ENCODE data around the gene PARP8.
"Not testable (repeated sequence)": the region's sequence is repeated elsewhere in the genome, so short reads cannot be mapped to it uniquely, and the experiment has no call there.

Gene PARP8

DNA sequence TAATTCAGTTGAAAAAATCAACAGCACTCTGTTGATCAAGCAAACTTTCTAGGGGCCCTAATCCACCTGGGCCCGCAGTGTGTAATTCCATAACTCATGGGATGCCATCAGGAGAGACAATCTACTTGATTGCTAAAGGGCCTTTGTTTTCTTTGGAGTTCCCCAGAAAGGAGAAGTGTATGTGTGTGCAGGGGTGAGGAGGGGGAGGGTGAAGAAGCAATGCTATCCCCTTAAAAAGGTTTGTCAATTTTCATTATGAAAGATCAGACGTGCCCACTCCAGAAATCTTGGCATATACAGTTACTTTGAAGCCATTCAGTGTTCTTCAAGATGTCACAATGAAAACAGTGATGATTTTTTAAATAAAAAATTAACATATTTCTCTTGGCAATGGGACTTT is 6.2 kb downstream of the PARP8 start:
- no peak for DNase-seq
- in situ Hi-C loops (cut with HindIII; ENCODE audit: low pct_ligation_motif_present, low pct_unique_long_range_greater_than_20kb, low sequenced_read_pairs), result no loop called here

DNA sequence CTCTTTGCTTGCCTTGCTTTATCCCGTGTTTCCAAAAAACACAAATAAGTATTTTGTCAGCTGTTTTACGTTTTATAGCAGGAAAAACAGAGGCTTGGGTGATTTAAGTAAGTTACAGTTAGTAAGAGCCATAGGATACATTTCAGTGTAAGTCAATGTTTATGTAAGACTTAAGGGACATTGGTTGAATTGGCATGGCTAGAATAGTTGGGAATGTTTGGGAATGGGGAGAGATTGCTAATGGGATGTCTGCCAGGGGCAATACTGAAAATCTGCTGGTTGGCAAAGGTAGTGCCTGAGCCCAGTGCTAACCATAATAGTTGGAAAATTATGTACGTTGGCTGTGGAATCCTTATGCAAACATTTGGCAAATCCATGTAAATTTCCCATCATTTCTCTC is 7.0 kb downstream of the PARP8 start:
- in situ Hi-C loops (cut with HindIII; ENCODE audit: low pct_ligation_motif_present, low pct_unique_long_range_greater_than_20kb, low sequenced_read_pairs); DNase-seq: not testable (repeated sequence)

DNA sequence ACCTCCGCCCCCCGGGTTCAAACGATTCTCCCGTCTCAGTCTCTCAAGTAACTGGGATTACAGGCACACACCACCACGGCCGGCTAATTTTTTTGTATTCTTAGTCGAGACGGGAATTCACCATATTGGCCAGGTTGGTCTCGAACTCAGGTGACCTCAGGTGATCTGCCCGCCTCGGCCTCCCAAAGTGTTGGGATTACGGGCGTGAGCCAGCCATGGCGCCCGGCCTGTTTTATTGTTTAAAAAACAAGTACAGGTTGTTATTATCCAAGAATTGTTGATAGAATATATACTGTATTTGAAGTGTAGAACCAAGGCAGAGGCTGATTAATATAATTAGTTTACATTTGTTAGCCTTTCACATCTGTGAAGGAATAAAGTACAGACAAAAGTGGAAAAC is 8.9 kb downstream of the PARP8 start:
- in situ Hi-C loops (cut with HindIII; ENCODE audit: low pct_ligation_motif_present, low pct_unique_long_range_greater_than_20kb, low sequenced_read_pairs), result no loop called here

DNA sequence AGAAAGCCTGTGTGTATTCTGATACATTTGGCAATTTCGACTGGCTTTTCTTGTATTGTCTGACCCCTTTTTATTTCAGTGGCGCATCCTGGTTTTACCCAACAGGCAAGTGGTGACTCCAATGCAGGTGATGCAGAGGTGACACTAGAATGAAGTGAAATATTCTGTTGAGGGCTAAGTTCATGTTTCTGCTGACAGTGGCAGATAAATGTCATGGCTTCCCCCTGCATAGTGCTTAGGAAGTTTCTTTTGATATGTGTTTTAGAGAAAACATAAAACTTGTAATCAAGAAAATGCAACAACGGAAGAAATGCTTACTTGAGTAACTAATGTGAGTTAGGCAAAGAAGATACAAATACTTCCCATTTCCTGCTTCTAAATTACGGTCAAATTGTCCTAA is 13.1 kb downstream of the PARP8 start:
- in situ Hi-C loops (cut with HindIII; ENCODE audit: low pct_ligation_motif_present, low pct_unique_long_range_greater_than_20kb, low sequenced_read_pairs); DNase-seq: not testable (repeated sequence)

More for the DNA sequence above, 8.9 kb downstream of the PARP8 start:
- DNase-seq, result no peak

DNA sequence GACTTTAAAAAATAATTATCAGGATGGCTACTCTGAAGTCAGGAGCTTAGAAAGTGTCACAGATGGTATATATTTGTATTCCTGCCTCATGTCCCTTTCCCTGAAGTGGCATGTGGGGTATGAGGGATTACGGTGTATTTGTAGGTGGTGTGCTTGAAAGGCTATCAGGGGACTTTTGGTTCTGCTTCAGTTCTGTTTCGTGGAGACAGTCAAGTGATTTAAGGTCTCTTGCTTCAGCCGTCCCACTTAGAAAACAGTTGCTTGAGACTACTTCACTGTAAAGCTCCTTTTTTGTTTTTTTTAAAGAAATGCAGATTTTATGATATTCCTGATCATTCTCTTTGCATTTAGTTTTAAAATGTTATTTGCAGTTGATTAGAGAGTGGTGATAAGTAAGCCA is 18.3 kb downstream of the PARP8 start:
- in situ Hi-C loops (cut with HindIII; ENCODE audit: low pct_ligation_motif_present, low pct_unique_long_range_greater_than_20kb, low sequenced_read_pairs), result no loop called here
- DNase-seq, result no peak

DNA sequence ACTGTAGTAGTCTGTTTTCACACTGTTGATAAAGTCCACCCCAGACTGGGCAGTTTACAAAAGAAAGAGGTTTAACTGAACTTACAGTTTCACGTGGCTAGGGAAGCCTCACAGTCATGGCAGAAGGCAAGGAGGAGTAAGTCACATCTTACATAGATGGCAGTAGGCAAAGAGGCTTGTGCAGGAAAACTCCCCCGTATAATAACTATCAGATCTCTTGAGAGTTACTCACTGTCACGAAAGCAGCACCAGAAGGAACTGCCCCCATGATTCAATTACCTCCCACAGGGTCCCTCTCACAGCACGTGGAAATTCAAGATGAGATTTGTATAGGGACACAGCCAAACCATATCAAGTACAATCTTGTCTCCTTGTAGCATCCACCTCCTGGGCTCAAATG is 21.1 kb downstream of the PARP8 start:
- no peak for DNase-seq
- in situ Hi-C loops (cut with HindIII; ENCODE audit: low pct_ligation_motif_present, low pct_unique_long_range_greater_than_20kb, low sequenced_read_pairs), result no loop called here

DNA sequence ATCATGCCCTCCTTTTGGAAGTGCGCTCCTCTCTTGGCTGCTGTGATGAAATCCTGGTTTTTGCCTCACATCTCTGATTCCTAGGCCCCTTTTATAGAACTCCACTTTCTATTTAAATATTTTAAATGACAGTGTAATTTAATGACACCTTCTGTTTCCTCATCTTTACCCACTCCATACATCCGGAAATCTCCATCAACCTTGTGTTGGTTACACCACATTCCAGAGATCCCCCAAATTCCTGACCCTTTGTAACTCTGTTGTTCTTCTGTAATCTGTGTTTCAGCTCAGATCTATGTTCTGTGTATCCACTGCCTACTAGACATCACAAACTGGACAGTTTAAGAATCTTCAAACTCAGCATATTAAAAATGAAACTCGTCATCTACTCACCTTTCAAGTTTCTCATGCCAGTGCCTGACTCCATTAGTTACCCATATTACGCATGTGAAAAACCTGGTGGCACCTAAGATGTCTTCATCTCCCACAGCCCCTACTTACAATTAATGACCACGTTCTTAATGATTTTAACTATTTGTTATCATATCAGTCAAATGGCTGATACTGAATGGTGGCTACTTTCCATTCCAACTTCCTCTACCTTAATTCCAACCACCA is 25.1 kb downstream of the PARP8 start:
- in situ Hi-C loops (cut with HindIII; ENCODE audit: low pct_ligation_motif_present, low pct_unique_long_range_greater_than_20kb, low sequenced_read_pairs), result no loop called here
- DNase-seq, result no peak

DNA sequence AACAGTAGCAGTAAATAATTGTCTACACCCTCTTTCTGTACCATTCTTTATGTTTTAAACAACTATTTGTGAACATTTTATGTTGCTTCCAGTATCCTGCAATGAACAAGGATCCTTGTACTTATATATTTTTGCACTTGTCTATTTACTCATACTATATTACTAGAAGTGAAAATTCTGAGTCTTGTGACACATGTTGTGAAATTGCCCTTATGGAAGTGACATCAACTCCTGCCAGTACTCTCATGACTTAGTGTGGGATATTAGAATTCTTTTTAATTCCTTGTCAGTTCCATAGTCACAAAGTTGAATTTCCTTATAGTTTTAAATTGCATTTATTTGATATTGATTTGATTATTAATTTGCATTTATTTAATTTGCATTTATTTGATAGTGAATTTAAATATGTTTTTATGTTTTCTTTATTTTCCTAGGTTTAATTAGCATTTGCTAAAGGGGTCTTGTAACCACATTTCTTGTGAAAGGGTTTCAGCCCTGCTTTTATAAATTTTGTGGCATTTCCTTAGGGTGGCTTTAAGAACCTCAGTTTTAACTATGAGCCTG is 27.7 kb downstream of the PARP8 start:
- no peak for DNase-seq
- in situ Hi-C loops (cut with HindIII; ENCODE audit: low pct_ligation_motif_present, low pct_unique_long_range_greater_than_20kb, low sequenced_read_pairs), result no loop called here

DNA sequence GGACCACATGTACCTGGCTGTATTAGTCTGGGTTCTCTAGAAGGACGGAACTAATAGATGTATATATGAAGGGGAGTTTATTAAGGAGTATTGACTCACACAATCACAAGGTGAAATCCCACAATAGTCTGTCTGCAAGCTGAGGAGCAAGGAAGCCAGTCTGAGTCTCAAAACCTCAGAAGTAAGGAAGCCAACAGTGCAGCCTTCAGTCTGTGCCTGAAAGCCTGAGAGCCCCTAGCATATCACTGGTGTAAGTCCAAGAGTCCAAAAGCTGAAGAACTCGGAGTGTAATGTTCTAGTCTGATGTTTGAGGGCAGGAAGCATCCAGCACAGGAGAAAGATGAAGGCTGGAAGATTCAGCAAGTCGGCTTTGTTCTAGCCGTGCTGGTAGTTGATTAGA is 28.2 kb downstream of the PARP8 start:
- DNase-seq; in situ Hi-C loops (cut with HindIII; ENCODE audit: low pct_ligation_motif_present, low pct_unique_long_range_greater_than_20kb, low sequenced_read_pairs): not testable (repeated sequence)

DNA sequence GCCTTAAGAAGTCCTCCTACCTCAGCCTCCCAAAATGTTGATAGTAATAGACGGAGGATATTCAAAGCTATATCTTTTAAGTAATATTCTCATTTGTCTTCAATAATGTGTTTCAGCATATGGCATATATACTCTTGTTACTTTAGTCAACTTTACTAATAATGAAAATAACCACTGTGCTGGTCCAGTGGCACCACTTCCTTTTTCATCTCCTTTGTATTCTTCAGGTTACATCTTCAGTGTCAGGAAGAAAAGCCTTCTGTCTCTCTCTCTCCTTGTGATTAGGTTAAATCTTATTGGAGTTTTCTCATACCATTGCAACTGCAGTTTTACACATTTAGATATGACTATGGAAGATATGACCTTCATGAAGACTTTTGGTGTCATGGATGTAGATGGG is 31.3 kb downstream of the PARP8 start:
- DNase-seq, result no peak
- in situ Hi-C loops (cut with HindIII; ENCODE audit: low pct_ligation_motif_present, low pct_unique_long_range_greater_than_20kb, low sequenced_read_pairs), result no loop called here

DNA sequence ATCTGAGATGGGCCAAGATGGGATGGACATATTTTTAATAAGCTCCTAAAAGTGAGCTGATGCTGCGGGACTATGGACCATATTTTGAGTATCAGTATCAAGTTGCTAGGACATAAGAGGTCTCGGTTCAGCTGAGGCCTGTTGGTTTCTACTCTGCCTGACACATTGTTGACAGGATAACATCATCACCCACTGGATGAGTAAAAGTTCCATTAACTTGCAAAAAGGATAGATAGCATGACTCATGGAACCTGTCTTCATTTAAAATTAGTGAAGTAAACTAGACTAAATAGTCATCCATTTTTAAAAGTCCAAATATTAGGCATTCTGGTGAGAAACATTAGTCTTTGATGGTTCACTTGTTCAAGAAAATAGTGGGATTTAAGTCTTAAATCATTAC is 33.3 kb downstream of the PARP8 start:
- in situ Hi-C loops (cut with HindIII; ENCODE audit: low pct_ligation_motif_present, low pct_unique_long_range_greater_than_20kb, low sequenced_read_pairs), result no loop called here
- DNase-seq, result no peak

DNA sequence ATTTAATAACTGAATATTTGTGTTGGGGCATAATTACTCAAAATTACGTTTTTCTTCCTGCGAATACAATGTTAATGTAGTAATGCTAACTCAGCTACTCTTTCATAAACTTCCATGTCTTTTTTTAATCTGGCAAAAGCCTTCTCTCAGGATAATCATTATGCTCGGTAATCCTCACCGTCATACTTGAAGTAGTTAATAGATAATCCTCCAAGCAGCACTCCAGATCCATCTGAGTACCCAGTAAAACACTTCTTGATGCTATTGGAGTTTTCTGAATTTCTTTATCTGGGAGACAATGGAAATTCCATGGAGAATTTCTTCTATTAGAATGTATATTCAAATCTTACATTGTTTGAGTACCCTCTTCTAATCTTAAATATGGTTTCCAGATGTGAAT is 34.3 kb downstream of the PARP8 start:
- DNase-seq, result peak; percentile 37
- in situ Hi-C loops (cut with HindIII; ENCODE audit: low pct_ligation_motif_present, low pct_unique_long_range_greater_than_20kb, low sequenced_read_pairs), result no loop called here

DNA sequence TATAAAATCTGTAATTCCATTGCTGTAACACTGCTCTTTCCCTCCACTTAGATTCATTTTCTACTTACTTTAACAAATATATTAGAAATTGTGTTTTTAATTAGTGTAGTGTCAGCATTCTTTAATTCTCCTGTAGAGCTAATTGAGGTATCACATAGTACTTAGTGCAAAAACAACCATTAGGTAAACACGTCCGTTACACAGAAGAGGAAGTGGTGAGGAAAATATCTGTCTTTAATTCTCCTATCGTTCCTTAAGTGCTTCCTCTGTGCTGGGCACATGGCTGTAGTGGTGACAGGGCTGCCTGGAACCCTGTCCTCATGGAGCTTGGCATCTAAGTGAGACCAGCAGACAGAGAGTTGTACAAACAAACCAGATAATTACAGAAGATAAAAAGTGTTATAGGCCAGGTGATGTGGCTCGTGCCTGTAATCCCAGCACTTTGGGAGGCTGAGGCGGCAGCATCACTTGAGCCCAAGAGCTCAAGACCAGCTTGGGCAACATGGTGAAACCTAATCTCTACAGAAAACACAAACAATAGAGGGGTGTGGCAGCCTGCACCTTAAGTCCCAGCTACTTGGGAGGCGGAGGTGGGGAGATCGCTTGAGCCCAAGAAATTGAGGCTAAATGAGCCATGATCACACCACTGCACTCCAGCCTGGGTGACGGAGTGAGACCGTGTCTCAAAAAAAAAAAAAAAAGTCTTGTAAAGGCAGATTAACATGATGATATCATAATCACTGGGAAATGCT is 36.4 kb downstream of the PARP8 start:
- DNase-seq, result no peak
- in situ Hi-C loops (cut with HindIII; ENCODE audit: low pct_ligation_motif_present, low pct_unique_long_range_greater_than_20kb, low sequenced_read_pairs), result no loop called here

DNA sequence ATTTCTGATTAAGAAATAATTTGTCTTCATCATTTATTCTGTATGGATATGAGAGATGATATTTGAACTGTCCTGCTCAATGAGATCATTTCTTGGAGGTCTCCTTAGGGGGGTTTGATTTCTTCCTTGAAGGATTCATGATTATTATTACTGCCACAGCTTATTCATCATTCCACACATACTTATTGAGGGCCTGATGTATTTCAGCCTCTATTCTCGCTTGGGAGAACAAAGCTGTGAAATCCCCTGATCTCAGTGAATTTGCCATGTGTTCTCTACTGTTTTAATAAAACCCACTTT is 36.9 kb downstream of the PARP8 start:
- no peak for DNase-seq
- in situ Hi-C loops (cut with HindIII; ENCODE audit: low pct_ligation_motif_present, low pct_unique_long_range_greater_than_20kb, low sequenced_read_pairs), result no loop called here

DNA sequence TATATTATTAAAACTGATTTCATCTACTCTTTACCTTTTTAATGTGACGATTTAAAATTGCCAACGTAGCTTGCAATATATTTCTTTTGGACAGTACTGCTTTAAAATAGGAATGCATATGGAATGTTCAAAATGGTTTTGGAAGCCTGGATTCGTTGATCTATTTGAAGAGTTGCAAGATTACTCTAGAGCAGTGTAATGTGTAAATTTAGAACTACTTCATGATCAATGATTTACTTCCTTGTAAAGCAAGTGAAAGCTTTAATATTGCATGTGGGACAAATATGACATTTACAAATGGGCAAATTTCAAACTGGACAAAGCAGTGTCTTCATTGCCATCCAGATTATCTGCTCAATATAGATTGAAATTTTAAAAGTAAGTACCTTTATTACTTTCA is 38.3 kb downstream of the PARP8 start:
- in situ Hi-C loops (cut with HindIII; ENCODE audit: low pct_ligation_motif_present, low pct_unique_long_range_greater_than_20kb, low sequenced_read_pairs), result no loop called here
- no peak for DNase-seq

DNA sequence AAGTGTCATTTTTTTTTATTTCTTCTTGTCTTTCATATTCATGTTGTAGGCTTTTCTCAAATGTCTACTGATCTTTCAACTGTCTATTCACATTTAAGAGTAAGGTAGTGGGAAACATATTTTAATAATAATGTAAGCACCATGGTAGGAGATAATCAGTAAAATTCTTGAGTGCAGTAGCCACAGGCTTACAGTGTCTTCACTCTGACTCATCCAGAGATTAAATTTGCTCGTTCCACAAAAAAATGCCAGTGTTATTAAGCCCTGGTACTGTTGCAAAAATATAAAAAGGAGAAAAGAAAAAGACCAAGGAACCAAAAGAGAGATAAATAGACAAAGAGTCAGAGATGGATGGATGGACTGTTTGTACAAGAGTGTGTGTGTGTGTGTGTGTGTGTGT is 43.0 kb downstream of the PARP8 start:
- DNase-seq, result peak; percentile 36
- in situ Hi-C loops (cut with HindIII; ENCODE audit: low pct_ligation_motif_present, low pct_unique_long_range_greater_than_20kb, low sequenced_read_pairs), result no loop called here

DNA sequence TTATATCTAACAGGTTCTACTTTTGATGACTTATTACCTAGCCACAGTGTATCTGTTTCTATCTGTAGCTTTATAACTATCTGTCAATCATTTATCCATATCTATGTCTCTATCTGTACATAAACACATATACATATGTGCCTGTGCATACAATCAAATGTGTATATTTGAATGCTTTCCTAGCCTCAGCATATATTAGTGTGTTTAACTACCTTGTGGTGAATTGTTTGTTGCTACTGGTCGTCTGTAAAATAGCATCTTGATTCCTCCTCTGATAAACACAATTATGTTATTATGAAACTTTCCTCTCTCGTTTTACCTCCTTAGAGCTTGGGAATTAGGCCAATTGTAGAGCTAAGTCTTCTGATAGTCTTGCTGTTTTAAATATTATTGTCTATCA is 44.4 kb downstream of the PARP8 start:
- no peak for DNase-seq
- in situ Hi-C loops (cut with HindIII; ENCODE audit: low pct_ligation_motif_present, low pct_unique_long_range_greater_than_20kb, low sequenced_read_pairs), result no loop called here

DNA sequence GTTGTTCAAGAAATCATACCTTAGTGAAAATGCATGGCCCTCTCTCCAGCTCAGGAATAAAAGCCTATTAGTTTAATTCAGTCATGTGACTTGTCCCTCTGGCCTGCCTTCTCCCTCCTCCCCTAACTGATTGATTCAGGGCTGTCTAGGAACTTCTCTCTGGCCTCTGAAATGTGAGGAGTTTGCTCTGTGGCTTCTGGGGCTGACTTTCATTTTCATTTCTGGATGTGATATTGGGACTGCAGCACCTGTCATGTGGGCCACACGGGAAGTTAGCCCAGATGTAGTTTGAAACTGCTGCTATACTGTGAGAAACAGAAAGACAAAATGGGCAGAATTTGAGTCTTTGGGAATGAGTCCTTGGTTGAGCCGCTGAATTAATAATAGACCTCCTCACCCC is 44.8 kb downstream of the PARP8 start:
- in situ Hi-C loops (cut with HindIII; ENCODE audit: low pct_ligation_motif_present, low pct_unique_long_range_greater_than_20kb, low sequenced_read_pairs), result no loop called here
- DNase-seq, result peak; percentile 76

DNA sequence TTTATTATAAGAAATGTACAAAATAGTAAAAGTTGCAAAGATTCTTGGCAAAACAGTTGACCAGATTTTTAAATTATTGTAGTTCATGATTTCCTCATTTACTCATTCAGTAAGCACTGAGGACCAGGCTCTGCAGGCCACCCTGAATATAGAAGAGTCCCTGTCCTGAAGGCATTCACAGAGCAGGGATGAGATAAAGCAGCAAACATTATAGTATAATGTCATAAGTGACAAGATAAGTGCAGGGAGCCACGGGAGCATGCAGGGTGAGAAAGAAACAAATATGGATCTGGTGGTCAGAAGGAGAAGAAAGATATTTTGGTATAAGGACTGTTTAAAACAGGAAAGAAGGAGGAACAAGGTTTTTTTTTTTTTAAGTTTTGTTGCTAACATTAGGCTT is 46.0 kb downstream of the PARP8 start:
- DNase-seq, result no peak
- in situ Hi-C loops (cut with HindIII; ENCODE audit: low pct_ligation_motif_present, low pct_unique_long_range_greater_than_20kb, low sequenced_read_pairs), result no loop called here

DNA sequence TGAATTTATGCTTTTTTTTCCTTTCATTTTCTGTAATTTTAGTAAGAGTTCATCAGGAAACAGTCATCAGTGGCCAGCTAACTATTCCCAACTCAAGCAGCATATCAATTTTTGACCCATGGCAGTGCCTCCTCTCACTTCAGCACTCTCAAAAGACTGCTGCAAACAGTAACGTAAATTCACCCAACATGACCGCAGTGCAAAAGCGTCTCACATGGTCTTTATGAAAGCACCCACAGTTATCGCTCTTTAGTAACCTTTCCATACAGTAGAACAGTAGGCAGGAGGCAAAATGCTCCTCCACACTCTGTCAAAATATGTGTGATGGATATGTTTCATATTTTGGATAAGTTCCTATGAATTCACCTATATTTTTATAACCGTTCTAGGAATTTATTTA is 48.6 kb downstream of the PARP8 start:
- DNase-seq, result no peak
- in situ Hi-C loops (cut with HindIII; ENCODE audit: low pct_ligation_motif_present, low pct_unique_long_range_greater_than_20kb, low sequenced_read_pairs), result no loop called here
